K562 (cell line): ENCODE measurements around the gene DUSP3. TPM values are rescaled to one million over a fixed set of nuclear protein-coding genes. Genes with fewer than 3 reads are reported as not detected.

Source experiments
- ATAC-seq: fragments of 200-7000 bp; cut with Tn5 transposase; 3 replicates; pipeline ENCODE4 v1.9.1; 2020; ENCODE audit warnings: moderate library complexity
- BruUV-seq: library from RNA; stranded (reverse); fragments of 400-500 nt; replicated peaks from 2 replicates; lab custom pipeline; 2021; lab: Mats Ljungman, UMichigan
- CTCF ChIA-PET: fragments of 300-600 bp; formaldehyde crosslinking; extraction: SDS; loops from one replicate; lab custom pipeline; 2021; ENCODE audit warnings: low intra/inter-chr PET ratio; lab: Yijun Ruan, JAX
- POLR2A ChIA-PET: fragments of 300-600, 350-650 bp; sonication (Branson Sonifier 250); formaldehyde crosslinking; extraction: SDS; loops from one replicate; lab custom pipeline; 2021; ENCODE audit warnings: antibody characterized with exemption, inconsistent platforms; lab: Yijun Ruan, JAX
- DNase-seq, 4 experiments: peaks; one replicate each; pipeline versions ENCODE4 v3.0.0 to v3.0.0-alpha.2; 2011 to 2018; ENCODE audit warnings: low spot score in 3 of 4, mixed read lengths in 3 of 4; ENCODE audit errors: extremely low read depth in 1 of 4
- FAIRE-seq: peaks from 2 replicates; lab custom pipeline; 2011; peaks lifted over from hg19 to GRCh38; lab: Jason Lieb, UNC
- H2AFZ ChIP-seq: 2 replicates; pipeline ENCODE4 v1.6.0; 2011; ENCODE audit warnings: low read depth, low read length, control low read depth, inconsistent platforms
- H3K27ac ChIP-seq: fragments of 200-600 bp; 3 replicates; pipeline ENCODE4 v1.8.0; 2011; ENCODE audit warnings: low read depth, mild to moderate bottlenecking, control low read depth, inconsistent platforms, low read length, moderate library complexity, mixed read lengths; ENCODE audit errors: extremely low read depth
- H3K27me3 ChIP-seq, 2 experiments: fragments of 300-600 bp in 1 of 2; 2 replicates in 1 of 2; 3 replicates in 1 of 2; pipeline versions ENCODE4 v1.6.0 to v1.8.0; 2011; ENCODE audit warnings: inconsistent platforms in 2 of 2, low read length in 2 of 2, mild to moderate bottlenecking in 1 of 2, mixed read lengths in 1 of 2, moderate library complexity in 1 of 2; ENCODE audit not compliant: control insufficient read depth in 2 of 2, insufficient read depth in 2 of 2
- H3K36me3 ChIP-seq: fragments of 300-600 bp; 3 replicates; pipeline ENCODE4 v1.8.0; 2011; ENCODE audit warnings: mild to moderate bottlenecking, low read length, inconsistent platforms; ENCODE audit not compliant: control insufficient read depth, insufficient read depth
- H3K4me1 ChIP-seq, 2 experiments: fragments of 200-600 bp in 1 of 2; replicated peaks in 1 of 2; 2 replicates in 1 of 2; 3 replicates in 1 of 2; pipeline versions ENCODE4 v1.5.1 to v1.8.0; 2011; ENCODE audit warnings: inconsistent platforms in 2 of 2, low read length in 2 of 2, mild to moderate bottlenecking in 1 of 2, mixed read lengths in 1 of 2, moderate library complexity in 1 of 2; ENCODE audit not compliant: control insufficient read depth in 2 of 2, insufficient read depth in 2 of 2
- H3K4me2 ChIP-seq: 2 replicates; pipeline ENCODE4 v1.6.1; 2011; ENCODE audit warnings: low read length, control low read depth, inconsistent platforms, mixed read lengths; ENCODE audit not compliant: insufficient read depth
- H3K4me3 ChIP-seq: fragments of 200-600 bp; sonication (generic), shearing (Covaris generic); 2 replicates; pipeline ENCODE4 v1.5.1; 2016; ENCODE audit warnings: control low read depth, inconsistent platforms
- H3K79me2 ChIP-seq: fragments of 200-600 bp; 3 replicates; pipeline ENCODE4 v1.8.0; 2011; ENCODE audit warnings: low read length, inconsistent platforms; ENCODE audit not compliant: control insufficient read depth, insufficient read depth
- H3K9ac ChIP-seq, 2 experiments: 2 replicates each; pipeline versions ENCODE4 v1.6.0 to v1.6.1; 2011; ENCODE audit warnings: low read depth in 2 of 2, low read length in 2 of 2, control low read depth in 1 of 2, inconsistent platforms in 1 of 2, mild to moderate bottlenecking in 1 of 2, mixed read lengths in 1 of 2; ENCODE audit not compliant: insufficient read depth in 1 of 2
- H3K9me1 ChIP-seq: one replicate; pipeline ENCODE4 v1.6.0; 2011; ENCODE audit warnings: inconsistent platforms, mild to moderate bottlenecking, low read length, moderate library complexity; ENCODE audit not compliant: control insufficient read depth, insufficient read depth
- H3K9me3 ChIP-seq: replicated peaks from 2 replicates; pipeline ENCODE4 v1.5.1; 2011; ENCODE audit warnings: low read depth, low read length, inconsistent platforms; ENCODE audit not compliant: control insufficient read depth, insufficient read depth
- H4K20me1 ChIP-seq: replicated peaks from 2 replicates; pipeline ENCODE4 v1.6.1; 2011; ENCODE audit warnings: low read length, inconsistent platforms, mixed read lengths; ENCODE audit not compliant: control insufficient read depth, insufficient read depth
- JUN ChIP-seq, 2 experiments: sonication (generic) in 1 of 2; formaldehyde crosslinking in 1 of 2; IDR thresholded peaks; 2 replicates each; pipeline versions ENCODE4 v1.6.1 to v1.8.0; 2012 to 2022; ENCODE audit warnings: borderline replicate concordance in 2 of 2, mild to moderate bottlenecking in 2 of 2, improper control_type of control experiment in 1 of 2, low read depth in 1 of 2, low read length in 1 of 2, missing genetic modification reagents in 1 of 2
- SRSF7 ChIP-seq: fragments of 200-400 bp; formaldehyde crosslinking; optimal IDR thresholded peaks from 2 replicates; pipeline ENCODE3; 2017; ENCODE audit warnings: mild to moderate bottlenecking, low read depth, low read length
- TCF7 ChIP-seq: sonication (generic); IDR thresholded peaks from 2 replicates; pipeline ENCODE4 v1.6.1; 2016; ENCODE audit warnings: antibody characterized with exemption, borderline replicate concordance
- WGBS: fragments of 100-300 bp; shearing (Covaris generic); methylation state at CpG from one replicate; pipeline ENCODE4 v1.1.6; 2016; ENCODE audit warnings: low coverage, mixed read lengths; ENCODE audit not compliant: insufficient coverage; ENCODE audit errors: missing lambda C conversion rate; 5-methylcytosine and 5-hydroxymethylcytosine counted together
- in situ Hi-C: fragments of 300-500 bp; cut with MboI; formaldehyde crosslinking; loops from 4 replicates; pipeline ENCODE4 v1.15.0; 2018; ENCODE audit warnings: inconsistent platforms, mixed read lengths
- intact Hi-C: fragments of 100-400 bp; cut with micrococcal nuclease; formaldehyde crosslinking; loops from 2 replicates; pipeline ENCODE4 v1.14.2; 2022
- polyA plus RNA-seq, 8 experiments: library from polyadenylated mRNA; depleted of rRNA in 4 of 8; stranded (reverse) in 5 of 8; unstranded in 3 of 8; fragments of >200 nt; fragmentation: Nextera tagmentation in 2 of 8; fragmentation: Illumina TruSeq in 1 of 8; extraction: Ambion mirVana in 2 of 8; extraction: Trizol in 1 of 8; gene quantifications; 2 replicates each; pipeline versions ENCODE4 v1.2.1 to v1.2.3, GENCODE V29; 2011 to 2014; ENCODE audit warnings: inconsistent platforms in 1 of 8, missing spikeins in 1 of 8
- total RNA-seq, 7 experiments: library from RNA; depleted of rRNA in 6 of 7; stranded (reverse); fragments of >200 nt in 6 of 7; fragmentation: Illumina TruSeq in 2 of 7; extraction: Trizol in 2 of 7; gene quantifications; 2 replicates each; pipeline versions ENCODE4 v1.2.1 to v1.2.3, GENCODE V29; 2011 to 2021; ENCODE audit warnings: low replicate concordance in 1 of 7
- TF ChIP-seq, protein P1 (sequence below): sonication (generic); formaldehyde crosslinking; IDR thresholded peaks from 2 replicates; pipeline ENCODE4 v1.8.0; 2023; ENCODE audit warnings: missing genetic modification reagents, mild to moderate bottlenecking, borderline replicate concordance
- TF ChIP-seq, protein P2 (sequence below), 2 experiments: fragments of 250-450 bp in 1 of 2; fragments of 450-650 bp in 1 of 2; sonication (Bioruptor Pico) in 1 of 2; IDR thresholded peaks; 2 replicates each; pipeline versions ENCODE4 v1.6.1 to v1.8.0; 2016 to 2021; ENCODE audit warnings: mild to moderate bottlenecking in 2 of 2, moderate library complexity in 2 of 2, missing compliant biosample characterization in 1 of 2, missing genetic modification characterization in 1 of 2
- TF ChIP-seq, protein P3 (sequence below): IDR thresholded peaks from 3 replicates; pipeline ENCODE4 v1.6.1; 2011; ENCODE audit warnings: borderline replicate concordance, mild to moderate bottlenecking; ENCODE audit not compliant: insufficient read length, insufficient read depth
- TF ChIP-seq, protein P4 (sequence below): fragments of 250-450 bp; sonication (Bioruptor Pico); IDR thresholded peaks from 2 replicates; pipeline ENCODE4 v1.8.0; 2021; ENCODE audit warnings: moderate library complexity, mild to moderate bottlenecking, inconsistent platforms

Gene DUSP3
- total and polyA plus RNA-seq, 9 of the 15 experiments (the other 6 are each of a cell fraction or from before 2014, with no cell fraction given) = 4.1 to 19.8 (median 12.3) TPM

DNA sequence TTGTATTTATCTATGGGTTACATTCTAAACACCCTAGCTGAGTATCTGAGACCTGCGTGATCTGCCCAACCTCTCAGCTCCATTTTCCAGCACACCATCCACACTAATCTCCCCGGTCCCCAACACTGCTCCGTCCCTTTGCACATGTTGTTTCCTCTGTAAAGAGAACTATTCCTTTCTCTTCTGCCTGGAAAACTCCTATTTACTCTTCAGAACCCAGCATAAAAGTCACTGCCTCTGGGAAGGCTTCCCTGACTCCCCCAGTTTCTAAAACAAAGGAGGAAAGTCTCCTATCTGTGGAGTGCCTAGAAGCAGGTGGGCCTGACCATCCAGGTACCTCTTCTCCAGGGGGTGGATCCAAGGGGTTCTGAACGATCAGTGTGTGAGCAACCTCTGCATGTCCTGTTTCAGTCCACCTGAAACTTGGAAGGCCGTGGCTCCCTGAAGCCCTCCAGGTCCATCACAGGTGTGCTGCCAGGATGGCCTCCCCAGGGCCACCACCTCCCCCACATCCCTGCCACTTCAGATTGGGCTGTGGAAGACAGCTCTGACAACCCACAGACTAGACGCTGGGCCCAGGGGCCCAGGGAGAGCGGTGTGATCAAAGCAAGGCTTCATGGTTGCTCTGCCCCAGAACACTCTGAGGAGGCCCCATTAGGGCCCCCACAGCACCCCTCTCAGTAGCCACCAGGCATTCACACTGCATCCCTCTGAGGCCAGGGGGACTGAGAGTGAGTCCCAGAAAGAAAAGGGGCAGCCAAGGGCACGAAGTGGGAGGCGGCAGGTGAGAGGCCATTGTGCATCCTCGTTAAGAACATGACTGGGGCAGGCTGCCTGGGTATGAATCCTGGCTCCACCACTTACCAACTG is 33.9 kb upstream of the DUSP3 start (continued):
- TF ChIP-seq JUN (IDR thresholded peaks at IDR 0.05; ENCODE audit: borderline replicate concordance, low read depth, low read length) (no peak), JUN (CRISPR knock-in tag; IDR thresholded peaks at IDR 0.05; ENCODE audit: borderline replicate concordance) (no peak)
- TF ChIP-seq, all 486 proteins: peak for 0

DNA sequence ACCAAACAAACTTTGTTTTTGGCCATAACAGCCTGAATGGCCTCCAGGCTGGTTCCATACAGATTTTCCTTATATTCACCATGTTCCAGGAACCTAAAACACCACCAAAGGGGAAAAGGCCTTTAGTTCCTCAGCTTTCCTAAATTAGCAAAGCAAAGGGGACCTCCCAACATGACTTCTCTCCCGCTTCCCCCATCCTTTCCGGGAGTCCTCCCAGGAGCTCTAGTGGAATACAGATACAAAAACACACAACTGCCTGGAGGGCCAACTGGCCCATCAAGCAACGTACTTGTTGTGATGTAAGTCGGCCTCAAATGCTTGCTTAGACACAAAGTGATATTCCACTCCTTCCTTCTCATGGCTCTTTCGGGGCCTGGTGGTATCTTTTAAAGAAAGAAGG is 32.0 kb upstream of the DUSP3 start:
- H3K9me1 ChIP-seq = no peaks in the 10 kb centered on the region
- H3K9me3 ChIP-seq = no peaks in the 10 kb centered on the region
- intact Hi-C loops = no loop called here
- 0 out of 5 replicates have a peak, but pooled peaks cover 0 to 9% of the 10 kb centered on the region in 2 experiments for H3K27me3 ChIP-seq
- H3K36me3 ChIP-seq = peaks cover 5% of the 10 kb centered on the region; the same call in 1 of the 3 replicates
- TF ChIP-seq, protein P1, sequence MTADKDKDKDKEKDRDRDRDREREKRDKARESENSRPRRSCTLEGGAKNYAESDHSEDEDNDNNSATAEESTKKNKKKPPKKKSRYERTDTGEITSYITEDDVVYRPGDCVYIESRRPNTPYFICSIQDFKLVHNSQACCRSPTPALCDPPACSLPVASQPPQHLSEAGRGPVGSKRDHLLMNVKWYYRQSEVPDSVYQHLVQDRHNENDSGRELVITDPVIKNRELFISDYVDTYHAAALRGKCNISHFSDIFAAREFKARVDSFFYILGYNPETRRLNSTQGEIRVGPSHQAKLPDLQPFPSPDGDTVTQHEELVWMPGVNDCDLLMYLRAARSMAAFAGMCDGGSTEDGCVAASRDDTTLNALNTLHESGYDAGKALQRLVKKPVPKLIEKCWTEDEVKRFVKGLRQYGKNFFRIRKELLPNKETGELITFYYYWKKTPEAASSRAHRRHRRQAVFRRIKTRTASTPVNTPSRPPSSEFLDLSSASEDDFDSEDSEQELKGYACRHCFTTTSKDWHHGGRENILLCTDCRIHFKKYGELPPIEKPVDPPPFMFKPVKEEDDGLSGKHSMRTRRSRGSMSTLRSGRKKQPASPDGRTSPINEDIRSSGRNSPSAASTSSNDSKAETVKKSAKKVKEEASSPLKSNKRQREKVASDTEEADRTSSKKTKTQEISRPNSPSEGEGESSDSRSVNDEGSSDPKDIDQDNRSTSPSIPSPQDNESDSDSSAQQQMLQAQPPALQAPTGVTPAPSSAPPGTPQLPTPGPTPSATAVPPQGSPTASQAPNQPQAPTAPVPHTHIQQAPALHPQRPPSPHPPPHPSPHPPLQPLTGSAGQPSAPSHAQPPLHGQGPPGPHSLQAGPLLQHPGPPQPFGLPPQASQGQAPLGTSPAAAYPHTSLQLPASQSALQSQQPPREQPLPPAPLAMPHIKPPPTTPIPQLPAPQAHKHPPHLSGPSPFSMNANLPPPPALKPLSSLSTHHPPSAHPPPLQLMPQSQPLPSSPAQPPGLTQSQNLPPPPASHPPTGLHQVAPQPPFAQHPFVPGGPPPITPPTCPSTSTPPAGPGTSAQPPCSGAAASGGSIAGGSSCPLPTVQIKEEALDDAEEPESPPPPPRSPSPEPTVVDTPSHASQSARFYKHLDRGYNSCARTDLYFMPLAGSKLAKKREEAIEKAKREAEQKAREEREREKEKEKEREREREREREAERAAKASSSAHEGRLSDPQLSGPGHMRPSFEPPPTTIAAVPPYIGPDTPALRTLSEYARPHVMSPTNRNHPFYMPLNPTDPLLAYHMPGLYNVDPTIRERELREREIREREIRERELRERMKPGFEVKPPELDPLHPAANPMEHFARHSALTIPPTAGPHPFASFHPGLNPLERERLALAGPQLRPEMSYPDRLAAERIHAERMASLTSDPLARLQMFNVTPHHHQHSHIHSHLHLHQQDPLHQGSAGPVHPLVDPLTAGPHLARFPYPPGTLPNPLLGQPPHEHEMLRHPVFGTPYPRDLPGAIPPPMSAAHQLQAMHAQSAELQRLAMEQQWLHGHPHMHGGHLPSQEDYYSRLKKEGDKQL (CRISPR knock-in tag) = no peak
- TF ChIP-seq TCF7 (no peak), SRSF7 (no peak)
- TF ChIP-seq, protein P2, sequence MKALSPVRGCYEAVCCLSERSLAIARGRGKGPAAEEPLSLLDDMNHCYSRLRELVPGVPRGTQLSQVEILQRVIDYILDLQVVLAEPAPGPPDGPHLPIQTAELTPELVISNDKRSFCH (CRISPR knock-in tag; IDR thresholded peaks at IDR 0.05) = no peak
- TF ChIP-seq, protein P2 (tag; IDR thresholded peaks at IDR 0.05) = no peak
- TF ChIP-seq, protein P3, sequence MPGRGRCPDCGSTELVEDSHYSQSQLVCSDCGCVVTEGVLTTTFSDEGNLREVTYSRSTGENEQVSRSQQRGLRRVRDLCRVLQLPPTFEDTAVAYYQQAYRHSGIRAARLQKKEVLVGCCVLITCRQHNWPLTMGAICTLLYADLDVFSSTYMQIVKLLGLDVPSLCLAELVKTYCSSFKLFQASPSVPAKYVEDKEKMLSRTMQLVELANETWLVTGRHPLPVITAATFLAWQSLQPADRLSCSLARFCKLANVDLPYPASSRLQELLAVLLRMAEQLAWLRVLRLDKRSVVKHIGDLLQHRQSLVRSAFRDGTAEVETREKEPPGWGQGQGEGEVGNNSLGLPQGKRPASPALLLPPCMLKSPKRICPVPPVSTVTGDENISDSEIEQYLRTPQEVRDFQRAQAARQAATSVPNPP = no peak
- TF ChIP-seq, protein P4, sequence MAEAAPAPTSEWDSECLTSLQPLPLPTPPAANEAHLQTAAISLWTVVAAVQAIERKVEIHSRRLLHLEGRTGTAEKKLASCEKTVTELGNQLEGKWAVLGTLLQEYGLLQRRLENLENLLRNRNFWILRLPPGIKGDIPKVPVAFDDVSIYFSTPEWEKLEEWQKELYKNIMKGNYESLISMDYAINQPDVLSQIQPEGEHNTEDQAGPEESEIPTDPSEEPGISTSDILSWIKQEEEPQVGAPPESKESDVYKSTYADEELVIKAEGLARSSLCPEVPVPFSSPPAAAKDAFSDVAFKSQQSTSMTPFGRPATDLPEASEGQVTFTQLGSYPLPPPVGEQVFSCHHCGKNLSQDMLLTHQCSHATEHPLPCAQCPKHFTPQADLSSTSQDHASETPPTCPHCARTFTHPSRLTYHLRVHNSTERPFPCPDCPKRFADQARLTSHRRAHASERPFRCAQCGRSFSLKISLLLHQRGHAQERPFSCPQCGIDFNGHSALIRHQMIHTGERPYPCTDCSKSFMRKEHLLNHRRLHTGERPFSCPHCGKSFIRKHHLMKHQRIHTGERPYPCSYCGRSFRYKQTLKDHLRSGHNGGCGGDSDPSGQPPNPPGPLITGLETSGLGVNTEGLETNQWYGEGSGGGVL (CRISPR knock-in tag) = no peak
- no peak overlapping the region for H3K4me2 ChIP-seq
- H3K9ac ChIP-seq = no peak overlapping the region
- no peaks in the 10 kb centered on the region for H3K79me2 ChIP-seq
- no peaks in the 10 kb centered on the region for H3K4me1 ChIP-seq
- ATAC-seq (no peak), FAIRE-seq (no peak), DNase-seq (no peak)
- no peak overlapping the region for H3K27ac ChIP-seq
- H3K4me3 ChIP-seq = no peak overlapping the region
- BruUV-seq = no TSS peak
- in situ Hi-C loops = no loop called here
- no peaks in the 10 kb centered on the region for H4K20me1 ChIP-seq
- WGBS = 28% methylated on average over 5 of the region's 5 CpGs
- H2AFZ ChIP-seq = no peak overlapping the region
- POLR2A ChIA-PET = interaction anchor here (0.5 to 1.0 kb wide), 2 partner anchors 21 to 422 kb away, joined by 3 read pairs; no protein-coding TSS in a partner anchor
- CTCF ChIA-PET = no interaction called here
